ENCODE measurements around the gene EREG.

Gene EREG

DNA sequence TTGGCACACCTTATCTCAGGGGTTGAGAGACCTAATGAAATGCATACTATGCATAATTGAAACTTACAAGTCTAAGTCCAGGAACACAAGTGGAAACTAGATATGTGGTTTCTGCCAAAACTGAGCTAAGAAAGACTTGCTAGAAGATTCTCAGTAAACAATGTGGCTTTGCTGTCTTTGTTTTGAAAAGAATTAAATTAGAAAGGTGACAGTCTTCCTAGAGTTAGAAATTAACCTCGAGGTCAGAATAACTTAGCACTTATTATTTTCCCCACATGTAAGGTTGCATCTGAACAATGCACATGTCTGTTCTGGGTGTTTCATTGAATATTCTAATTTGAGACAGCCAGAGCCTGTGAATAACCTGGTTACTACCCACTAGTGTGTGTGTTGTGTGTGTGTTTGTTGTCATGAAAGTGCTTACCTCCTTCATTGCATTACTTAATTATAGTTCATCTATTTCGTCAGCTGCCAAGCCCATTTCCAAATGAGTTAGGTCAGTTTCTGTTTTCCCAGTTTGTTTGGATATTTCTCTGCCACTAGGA, 1.5 kb downstream of the EREG start:
- no peaks in the 10 kb centered on the region for H4K20me1 ChIP-seq (ENCODE audit: insufficient read depth)
- peaks cover 19% of the 10 kb centered on the region for H3K4me1 ChIP-seq (ENCODE audit: low read depth, poor library complexity, severe bottlenecking)
- TF ChIP-seq CTCF (conservative IDR thresholded peaks at IDR 0.05; ENCODE audit: low read depth, low read length) = no peak
- H3K27ac ChIP-seq = peak overlapping the region; percentile 46
- H3K79me2 ChIP-seq (ENCODE audit: insufficient read depth, low read depth) = no peaks in the 10 kb centered on the region
- H3K36me3 ChIP-seq (ENCODE audit: insufficient read depth) = no peaks in the 10 kb centered on the region
- H3K4me2 ChIP-seq = peak overlapping the region; percentile 44
- H2AFZ ChIP-seq (ENCODE audit: low read depth) = peak overlapping the region; percentile 50; the same call in 1 of the 2 replicates
- H3K9ac ChIP-seq = no peak overlapping the region
- H3K4me3 ChIP-seq (IDR thresholded peaks at IDR 0.05; ENCODE audit: insufficient read depth, low read depth, low read length) = no peak overlapping the region
- H3K27me3 ChIP-seq (ENCODE audit: insufficient read depth, low read depth) = no peaks in the 10 kb centered on the region

GRCh38 chr4:74367656-74368290, 2.8 kb downstream of the EREG start:
- Histone ChIP-seq H3K27me3 (ENCODE audit: insufficient read depth, low read depth) (no peaks in the 10 kb centered on the region), H3K4me3 (IDR thresholded peaks at IDR 0.05; ENCODE audit: insufficient read depth, low read depth, low read length) (no peak overlapping the region), H3K4me1 (ENCODE audit: low read depth, poor library complexity, severe bottlenecking) (peaks cover 19% of the 10 kb centered on the region), H3K79me2 (ENCODE audit: insufficient read depth, low read depth) (no peaks in the 10 kb centered on the region), H3K27ac (no peak overlapping the region), H2AFZ (ENCODE audit: low read depth) (no peak overlapping the region), H4K20me1 (ENCODE audit: insufficient read depth) (no peaks in the 10 kb centered on the region), H3K36me3 (ENCODE audit: insufficient read depth) (no peaks in the 10 kb centered on the region), H3K9ac (no peak overlapping the region), H3K4me2 (no peak overlapping the region)
- TF ChIP-seq CTCF (conservative IDR thresholded peaks at IDR 0.05; ENCODE audit: low read depth, low read length) = no peak

DNA sequence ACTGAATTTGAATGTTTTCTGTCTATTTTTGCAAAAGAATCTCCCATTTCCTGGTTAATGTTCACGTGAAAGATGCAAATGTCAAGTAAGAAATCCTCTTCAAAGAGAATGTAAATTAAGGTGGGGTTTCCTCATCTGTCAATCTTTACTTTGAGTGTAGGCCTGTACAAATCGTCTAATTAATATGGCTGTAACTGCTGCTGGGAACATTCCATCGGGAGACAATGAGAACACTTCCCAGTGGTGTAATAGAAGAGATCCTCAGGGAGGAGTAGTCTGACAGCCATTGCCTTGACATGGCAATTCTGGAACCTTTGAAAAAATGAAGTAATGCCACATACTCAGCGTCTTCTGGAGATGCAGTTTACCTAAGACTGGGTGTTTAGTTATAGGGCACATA, 3.7 kb downstream of the EREG start:
- H3K36me3 ChIP-seq (ENCODE audit: insufficient read depth) = no peaks in the 10 kb centered on the region
- no peaks in the 10 kb centered on the region for H3K79me2 ChIP-seq (ENCODE audit: insufficient read depth, low read depth)
- no peak for TF ChIP-seq CTCF (conservative IDR thresholded peaks at IDR 0.05; ENCODE audit: low read depth, low read length)
- no peaks in the 10 kb centered on the region for H3K27me3 ChIP-seq (ENCODE audit: insufficient read depth, low read depth)
- H3K9ac ChIP-seq = no peak overlapping the region
- H3K4me1 ChIP-seq (ENCODE audit: low read depth, poor library complexity, severe bottlenecking) = peaks cover 19% of the 10 kb centered on the region
- no peak overlapping the region for H3K4me2 ChIP-seq
- no peak overlapping the region for H2AFZ ChIP-seq (ENCODE audit: low read depth)
- H4K20me1 ChIP-seq (ENCODE audit: insufficient read depth) = no peaks in the 10 kb centered on the region
- H3K4me3 ChIP-seq (IDR thresholded peaks at IDR 0.05; ENCODE audit: insufficient read depth, low read depth, low read length) = no peak overlapping the region
- H3K27ac ChIP-seq = no peak overlapping the region

DNA sequence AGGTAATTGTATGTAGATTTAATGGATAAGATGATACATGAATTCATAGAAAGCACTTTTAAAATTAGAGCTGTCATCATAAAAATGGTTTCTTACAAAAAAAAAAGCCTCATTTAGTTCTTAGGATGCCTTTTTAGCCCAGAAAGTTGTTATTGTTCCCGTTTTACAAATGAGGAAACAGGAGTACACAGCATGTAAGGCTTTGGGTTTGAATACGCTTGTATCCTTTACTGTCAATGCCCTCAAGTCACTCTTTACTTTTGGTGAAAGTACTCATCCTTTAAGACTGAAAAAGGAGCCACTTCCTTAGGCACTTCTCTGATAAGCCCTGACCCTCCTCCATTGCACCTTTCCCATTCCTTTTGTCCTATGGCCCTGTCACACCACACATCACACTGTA, 4.9 kb downstream of the EREG start:
- Histone ChIP-seq H3K36me3 (ENCODE audit: insufficient read depth) (no peaks in the 10 kb centered on the region), H3K4me1 (ENCODE audit: low read depth, poor library complexity, severe bottlenecking) (peaks cover 19% of the 10 kb centered on the region), H3K27ac (no peak overlapping the region), H3K27me3 (ENCODE audit: insufficient read depth, low read depth) (no peaks in the 10 kb centered on the region), H3K79me2 (ENCODE audit: insufficient read depth, low read depth) (no peaks in the 10 kb centered on the region), H2AFZ (ENCODE audit: low read depth) (no peak overlapping the region), H4K20me1 (ENCODE audit: insufficient read depth) (no peaks in the 10 kb centered on the region), H3K4me2 (no peak overlapping the region), H3K4me3 (IDR thresholded peaks at IDR 0.05; ENCODE audit: insufficient read depth, low read depth, low read length) (no peak overlapping the region), H3K9ac (no peak overlapping the region)
- TF ChIP-seq CTCF (conservative IDR thresholded peaks at IDR 0.05; ENCODE audit: low read depth, low read length) = no peak

Data from KMS-11 (cell line).